Measurements from ENCODE around the gene SPG21.

SPG21 gene

DNA sequence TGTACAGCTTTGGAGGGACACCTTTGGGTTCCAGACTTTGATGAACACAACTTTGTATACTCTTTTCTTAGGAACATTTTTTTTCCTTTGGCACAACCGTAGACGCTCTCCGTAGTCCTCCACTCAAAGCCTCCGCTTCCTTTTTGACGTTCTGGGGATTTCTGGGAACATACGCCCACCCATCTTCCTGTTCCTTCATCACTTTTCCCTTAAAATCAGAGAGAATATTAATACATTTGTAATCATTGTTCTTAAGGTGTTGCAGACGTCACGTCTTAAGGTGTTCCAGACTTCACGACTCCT is 405 bp upstream of the SPG21 start:
- no peak for DNase-seq

- DNase-seq: no peak
These were observed 2.6 kb downstream of the SPG21 start for GRCh38 chr15:64987136-64987535.

- DNase-seq: no peak
These were observed 4.2 kb downstream of the SPG21 start for GRCh38 chr15:64985366-64986033.

DNA sequence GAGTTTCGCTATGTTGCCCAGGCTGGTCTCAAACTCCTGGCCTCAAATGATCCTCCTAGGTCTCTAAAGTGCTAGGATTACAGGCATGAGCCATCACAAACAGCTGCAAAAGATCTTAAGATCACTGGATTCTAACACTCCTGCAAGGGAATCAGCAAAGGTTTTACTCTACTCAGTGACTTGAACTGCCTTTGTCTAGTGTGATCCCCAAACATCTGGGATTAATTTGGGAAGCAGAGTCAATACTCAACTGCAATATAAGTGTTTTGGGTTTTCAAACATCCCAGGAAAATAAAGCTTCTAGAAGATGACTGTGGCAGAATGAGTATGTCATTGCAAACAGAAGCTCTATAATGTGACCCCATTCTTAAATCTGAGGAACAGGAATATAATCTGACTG is 7.2 kb downstream of the SPG21 start:
- no peak for DNase-seq

DNA sequence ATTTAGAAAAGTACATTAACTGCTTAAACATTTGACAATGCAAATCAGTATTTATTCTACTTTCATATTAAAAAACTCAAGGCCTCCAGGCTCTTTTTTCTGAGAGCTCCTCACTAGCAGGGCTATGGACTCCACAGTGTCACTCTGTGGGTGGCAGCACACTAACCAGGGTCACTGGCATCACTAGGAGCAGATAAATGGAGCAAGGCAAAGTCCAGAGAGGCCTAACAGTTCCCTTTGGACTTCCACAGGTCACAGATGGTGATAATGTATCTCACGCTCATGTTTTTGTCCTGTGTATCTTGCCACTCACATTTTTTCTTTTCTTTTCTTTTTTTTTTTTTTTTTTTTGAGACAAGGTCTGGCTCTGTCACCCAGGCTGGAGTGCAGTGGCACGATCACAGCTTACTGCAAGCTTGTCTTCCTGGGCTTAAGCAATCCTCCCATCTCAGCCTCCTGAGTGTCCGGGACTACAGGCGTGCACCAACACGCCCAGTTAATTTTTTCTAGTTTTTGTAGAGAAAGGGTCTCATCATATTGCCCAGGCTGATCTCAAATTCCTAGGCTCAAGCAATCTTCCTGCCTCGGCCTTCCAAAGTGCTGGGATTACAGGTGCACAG is 7.8 kb downstream of the SPG21 start:
- no peak for DNase-seq

DNA sequence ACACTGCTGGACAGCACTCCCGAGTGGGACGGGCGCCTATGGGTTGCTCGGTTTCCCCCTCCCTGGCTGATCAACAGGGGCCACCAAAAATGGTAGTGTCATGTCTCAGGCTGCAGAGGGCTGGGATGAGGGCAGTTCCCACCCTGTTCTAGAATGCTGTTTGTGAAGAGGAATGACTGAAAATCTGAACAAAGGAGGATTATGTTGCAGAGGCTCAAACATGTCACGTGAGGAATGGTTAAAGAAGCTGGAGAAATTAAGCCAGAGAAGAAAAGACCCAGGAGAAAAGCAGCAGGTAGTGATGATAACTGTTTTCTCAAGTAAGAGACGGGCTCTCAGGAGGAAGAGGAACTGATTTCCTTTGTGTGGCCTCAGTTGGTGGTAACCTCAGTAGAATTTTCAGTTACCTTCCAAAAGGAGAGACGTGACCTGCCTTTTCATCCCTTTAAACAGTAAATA is 10.4 kb downstream of the SPG21 start:
- no peak for DNase-seq

GRCh38 chr15:64975390-64975789 is 14.3 kb downstream of the SPG21 start:
- no peak for DNase-seq

DNA sequence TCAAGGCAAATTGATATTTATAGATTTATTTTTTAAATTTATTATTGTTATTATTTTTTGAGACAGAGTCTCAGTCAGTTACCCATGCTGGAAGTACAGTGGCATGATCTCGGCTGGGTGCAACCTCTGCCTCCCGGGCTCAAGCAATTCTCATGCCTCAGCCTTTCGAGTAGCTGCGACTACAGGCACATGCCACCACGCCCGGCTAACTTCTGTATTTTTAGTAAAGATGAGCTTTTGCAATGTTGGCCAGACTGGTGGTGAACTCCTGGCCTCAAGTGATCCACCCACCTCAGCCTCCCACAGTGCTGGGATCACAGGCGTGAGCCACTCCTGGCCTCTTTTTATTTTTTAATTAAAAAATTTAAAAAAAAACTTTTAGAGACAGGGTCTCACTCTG is 19.0 kb downstream of the SPG21 start:
- DNase-seq: no peak

- no peak for DNase-seq
These were observed 20.3 kb downstream of the SPG21 start for GRCh38 chr15:64969401-64969800.

DNA sequence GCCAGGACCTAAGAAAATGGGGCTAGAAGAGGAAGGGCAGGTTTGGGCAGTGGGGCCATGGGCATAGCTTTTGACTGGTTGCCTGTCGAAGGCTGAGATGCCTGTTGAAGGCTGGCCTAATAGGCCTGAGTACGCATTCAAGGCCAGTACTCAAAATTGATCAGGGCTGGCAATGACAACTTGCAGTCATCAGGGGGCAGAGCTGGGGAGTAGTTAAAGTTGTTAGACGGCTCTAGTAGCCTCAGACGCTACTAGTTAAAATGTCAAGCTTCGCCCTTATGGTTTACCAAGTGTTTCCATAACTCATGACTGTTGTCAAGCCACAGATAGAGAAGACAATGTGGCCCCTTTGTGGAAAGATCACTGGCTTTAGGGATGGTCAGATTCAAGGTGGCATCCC is 28.7 kb downstream of the SPG21 start:
- DNase-seq: no peak

- DNase-seq: no peak
These were observed 29.6 kb downstream of the SPG21 start for GRCh38 chr15:64960153-64960552.

DNA sequence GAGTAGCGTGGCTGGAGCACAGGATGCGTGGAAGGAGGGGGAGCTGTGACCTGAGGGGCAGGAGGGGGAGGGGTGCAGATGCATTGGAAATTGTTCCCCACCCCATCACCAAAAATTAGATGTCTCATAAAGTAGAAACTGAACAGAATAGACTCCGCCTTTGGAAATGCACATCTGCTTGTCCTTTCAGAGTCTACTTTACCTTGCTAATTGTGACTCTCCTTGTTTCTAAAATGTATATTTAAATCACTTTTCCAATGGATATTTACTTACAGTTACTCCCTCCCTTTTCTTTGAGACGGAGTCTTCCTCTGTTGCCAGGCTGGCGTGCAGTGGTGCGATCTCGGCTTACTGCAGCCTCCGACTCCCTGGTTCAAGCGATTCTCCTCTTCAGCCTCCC is 30.6 kb downstream of the SPG21 start:
- DNase-seq: no peak

DNA sequence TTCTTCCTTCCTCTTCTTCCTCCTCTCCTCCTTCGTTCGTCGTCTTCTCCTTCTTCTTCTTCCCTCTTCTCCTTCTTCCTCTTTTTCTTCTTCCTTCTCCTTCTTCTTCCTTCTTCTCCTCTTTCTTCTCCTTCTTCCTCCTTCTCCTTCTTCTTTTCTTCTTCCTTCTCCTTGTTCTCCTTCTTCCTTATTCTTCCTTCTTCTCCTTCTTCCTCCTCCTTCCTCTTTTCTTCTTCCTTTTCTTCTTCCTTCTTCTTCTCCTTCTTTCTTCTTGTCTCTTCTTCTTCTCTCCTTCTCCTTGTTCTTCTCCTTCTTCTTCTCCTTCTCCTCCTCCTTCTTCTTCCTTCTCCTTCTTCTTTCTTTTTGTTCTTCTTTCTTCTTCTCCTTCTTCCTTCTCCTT is 35.3 kb downstream of the SPG21 start:
- DNase-seq: no peak

DNA sequence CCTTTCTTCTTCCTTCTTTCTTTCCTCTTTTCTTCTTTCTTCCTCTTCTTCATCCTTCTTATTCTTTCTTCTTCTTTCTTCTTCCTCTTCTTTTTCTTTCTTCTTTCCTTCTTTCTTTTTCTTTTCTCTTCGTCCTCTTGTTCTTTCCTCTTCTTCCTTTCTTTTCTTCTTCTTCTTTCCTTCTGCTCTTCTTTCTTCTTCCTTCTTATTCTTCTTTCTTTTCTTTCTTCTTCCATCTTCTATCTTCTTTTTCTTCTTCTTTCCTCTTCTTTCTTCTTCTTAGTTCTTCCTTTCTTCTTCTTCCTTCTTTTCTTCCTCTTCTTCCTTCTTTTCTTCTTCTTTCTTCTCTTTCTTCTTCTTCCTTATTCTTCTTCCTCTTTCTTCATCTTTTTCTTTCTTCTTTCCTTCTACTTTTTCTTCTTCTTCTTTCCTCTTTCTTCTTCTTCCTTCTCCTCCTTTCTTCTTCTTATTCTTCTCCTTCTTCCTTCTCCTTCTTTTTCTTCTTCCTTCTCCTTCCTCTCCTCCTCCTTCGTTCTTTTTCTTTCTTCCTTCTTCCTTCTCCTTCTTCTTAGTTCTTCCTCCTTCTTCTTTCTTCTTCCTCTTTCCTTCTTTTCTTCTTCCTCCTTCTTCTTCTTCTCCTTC is 37.8 kb downstream of the SPG21 start:
- DNase-seq: no peak

- no peak for DNase-seq
These were observed 38.8 kb downstream of the SPG21 start for GRCh38 chr15:64950888-64951287.

GRCh38 chr15:64949383-64950186 is 40.1 kb downstream of the SPG21 start:
- DNase-seq: no peak

GRCh38 chr15:64948916-64949315 is 40.8 kb downstream of the SPG21 start:
- no peak for DNase-seq

- DNase-seq: no peak
These were observed 42.5 kb downstream of the SPG21 start for GRCh38 chr15:64947211-64947610.

DNA sequence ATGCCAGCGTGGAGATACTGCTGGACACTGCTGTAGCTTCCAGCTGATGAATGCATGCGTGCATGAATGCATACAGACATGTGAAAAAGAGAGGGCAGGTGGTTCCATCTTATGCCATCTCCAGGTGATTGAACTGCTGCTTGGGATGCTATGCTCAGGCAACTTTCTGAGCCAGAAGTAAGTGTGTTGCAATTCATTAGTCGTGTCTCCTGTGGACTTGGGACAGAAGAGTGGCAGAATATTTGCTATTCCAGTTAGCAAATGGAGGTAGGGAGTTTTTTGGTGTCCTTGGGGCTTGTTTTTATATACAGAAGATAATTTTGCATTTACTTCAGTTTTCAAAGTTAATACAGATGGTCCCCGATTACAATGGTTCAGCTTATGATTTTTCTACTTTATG is 44.8 kb downstream of the SPG21 start:
- DNase-seq: no peak

DNA sequence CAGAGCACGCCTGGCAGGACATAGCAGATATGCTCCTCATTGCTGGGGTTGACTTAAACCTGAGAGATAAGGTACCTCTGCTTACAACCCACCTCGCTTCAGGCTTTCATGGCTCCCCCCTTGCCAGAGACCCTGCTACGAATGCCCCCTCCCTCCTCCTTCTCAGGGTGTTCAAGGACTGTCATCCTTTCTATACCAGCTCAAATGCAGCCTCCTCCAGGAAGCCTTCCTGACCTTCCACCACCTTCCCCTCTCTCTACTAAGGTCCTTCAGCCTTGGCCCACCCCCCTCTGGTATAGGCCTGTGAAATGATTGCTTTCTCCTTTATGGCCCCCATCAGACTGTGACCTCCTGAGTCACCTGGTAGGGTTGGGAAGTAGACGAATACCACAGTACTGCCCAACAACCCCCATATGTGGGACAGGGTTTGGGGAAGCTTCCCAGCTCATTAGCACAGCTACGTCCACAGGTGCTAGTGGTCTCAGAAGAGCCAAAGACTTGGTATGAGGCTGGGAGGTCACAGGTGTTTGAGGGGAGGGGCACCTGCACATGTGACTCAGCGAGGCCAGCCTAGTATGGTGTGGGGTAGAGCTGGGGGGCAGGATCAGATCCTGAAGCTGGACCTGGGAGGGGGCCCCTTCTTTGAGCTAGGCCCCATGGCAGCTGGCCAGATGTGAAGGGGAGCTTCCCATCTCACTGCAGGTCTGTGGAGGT is 46.0 kb downstream of the SPG21 start:
- no peak for DNase-seq

GRCh38 chr15:64942356-64942755 is 47.4 kb downstream of the SPG21 start:
- no peak for DNase-seq

DNA sequence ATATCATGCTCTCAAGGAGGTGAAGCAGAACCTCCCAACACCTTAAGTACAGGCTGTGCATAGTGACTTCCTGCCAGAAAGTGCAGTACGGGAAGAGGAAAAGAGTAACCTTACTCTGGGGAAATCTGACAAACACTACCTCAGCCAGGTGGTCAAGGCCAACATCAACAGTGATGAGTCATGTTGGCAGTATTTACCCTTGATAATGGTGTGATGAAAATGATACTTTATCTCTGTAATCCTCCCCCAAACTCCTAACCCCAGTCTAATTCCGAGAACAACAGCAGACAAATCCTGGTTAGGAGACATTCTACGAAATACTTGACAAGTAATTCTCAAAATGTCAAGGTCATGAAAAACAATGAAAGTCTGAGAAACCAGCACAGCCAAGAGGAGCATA is 51.5 kb downstream of the SPG21 start:
- DNase-seq: no peak

DNA sequence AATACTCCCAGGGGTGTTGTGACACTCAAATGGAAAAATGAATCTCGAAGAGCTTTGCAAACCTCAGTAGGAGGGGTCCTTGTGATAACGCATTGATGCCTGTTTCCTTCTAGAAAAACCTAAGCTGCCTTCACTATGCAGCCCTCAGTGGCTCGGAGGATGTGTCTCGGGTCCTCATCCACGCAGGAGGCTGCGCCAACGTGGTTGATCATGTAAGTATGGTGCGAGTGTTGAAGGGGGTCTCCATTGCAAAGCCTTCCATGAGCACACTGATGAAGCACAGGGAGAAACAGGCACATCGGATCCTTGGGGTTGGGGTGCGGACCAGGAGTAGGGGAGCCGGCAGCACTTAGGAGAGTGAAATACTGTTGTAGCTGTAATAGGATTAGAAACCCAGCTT is 55.7 kb downstream of the SPG21 start:
- DNase-seq: no peak

Data from CD4-positive, alpha-beta T cell treated with Interferon gamma for 1 hour (primary cell).